Fibroblast of lung (primary cell): ENCODE measurements around the gene SLC34A1. TPM values are rescaled to one million over a fixed set of nuclear protein-coding genes. Genes with fewer than 3 reads are reported as not detected.

Experiments
- DNase-seq, 2 donors: peaks; one replicate each; pipeline versions ENCODE4 v3.0.0 to v3.0.0-alpha.2; 2010; ENCODE audit warnings: low read depth in 2 of 2
- H2AFZ ChIP-seq: 2 replicates; pipeline ENCODE4 v1.5.1; 2012; ENCODE audit warnings: low read length, control low read depth, inconsistent platforms
- H3K27ac ChIP-seq: 2 replicates; pipeline ENCODE4 v1.5.1; 2011; ENCODE audit warnings: low read length, control low read depth; ENCODE audit not compliant: insufficient read depth
- H3K27me3 ChIP-seq: 2 replicates; pipeline ENCODE4 v1.5.1; 2011; ENCODE audit warnings: mild to moderate bottlenecking, low read length; ENCODE audit not compliant: control insufficient read depth, insufficient read depth
- H3K36me3 ChIP-seq: 2 replicates; pipeline ENCODE4 v1.5.1; 2011; ENCODE audit warnings: low read length; ENCODE audit not compliant: control insufficient read depth, insufficient read depth
- H3K4me1 ChIP-seq: 2 replicates; pipeline ENCODE4 v1.5.1; 2011; ENCODE audit warnings: low read length; ENCODE audit not compliant: control insufficient read depth, insufficient read depth; ENCODE audit errors: extremely low read depth
- H3K4me2 ChIP-seq: 2 replicates; pipeline ENCODE4 v1.5.1; 2011; ENCODE audit warnings: low read length, control low read depth; ENCODE audit not compliant: insufficient read depth; ENCODE audit errors: extremely low read depth
- H3K4me3 ChIP-seq, 4 experiments: fragments of 200-600 bp in 1 of 4; sonication (generic) in 1 of 4; replicated peaks in 1 of 4; 2 replicates each; pipeline ENCODE4 v1.5.1; 2011 to 2016; ENCODE audit warnings: low read length in 4 of 4, low read depth in 3 of 4, mild to moderate bottlenecking in 3 of 4, control low read depth in 2 of 4, inconsistent platforms in 1 of 4, mixed read lengths in 1 of 4; ENCODE audit not compliant: insufficient read depth in 1 of 4; ENCODE audit errors: control extremely low read depth in 1 of 4
- H3K79me2 ChIP-seq: 2 replicates; pipeline ENCODE4 v1.5.1; 2012; ENCODE audit warnings: mild to moderate bottlenecking, low read length, inconsistent platforms; ENCODE audit not compliant: control insufficient read depth, insufficient read depth
- H3K9ac ChIP-seq: 2 replicates; pipeline ENCODE4 v1.5.1; 2011; ENCODE audit warnings: mild to moderate bottlenecking, low read length, control low read depth; ENCODE audit not compliant: insufficient read depth
- H3K9me3 ChIP-seq: 2 replicates; pipeline ENCODE4 v1.5.1; 2012; ENCODE audit warnings: low read depth, low read length; ENCODE audit not compliant: control insufficient read depth, insufficient read depth
- H4K20me1 ChIP-seq: 2 replicates; pipeline ENCODE4 v1.5.1; 2011; ENCODE audit warnings: low read length; ENCODE audit not compliant: control insufficient read depth, insufficient read depth; ENCODE audit errors: extremely low read depth
- CTCF ChIP-seq, 2 donors: IDR thresholded peaks in 1 of 2; conservative IDR thresholded peaks in 1 of 2; 1 replicate in 1 of 2; 2 replicates in 1 of 2; pipeline ENCODE4 v1.5.1; 2011 to 2012; ENCODE audit warnings: low read length in 2 of 2, control low read depth in 1 of 2, inconsistent platforms in 1 of 2, low read depth in 1 of 2, mild to moderate bottlenecking in 1 of 2
- EZH2 ChIP-seq: IDR thresholded peaks from 2 replicates; pipeline ENCODE4 v1.5.1; 2012; ENCODE audit warnings: low read length, control low read depth, mild to moderate bottlenecking; ENCODE audit errors: missing control alignments
- polyA plus RNA-seq, 2 donors: library from polyadenylated mRNA; depleted of rRNA in 1 of 2; stranded (reverse) in 1 of 2; unstranded in 1 of 2; fragments of >200 nt; gene quantifications; 2 replicates each; pipeline ENCODE4 v1.2.1, GENCODE V29; 2011 to 2012; ENCODE audit warnings: missing spikeins in 1 of 2
- total RNA-seq: library from RNA; depleted of rRNA; stranded (reverse); fragments of >200 nt; gene quantifications from 2 replicates; pipeline ENCODE4 v1.2.1, GENCODE V29; 2014

Gene SLC34A1
- total and polyA plus RNA-seq, 2 donors (not counting 1 experiment from before 2014, with no cell fraction given): not detected

GRCh38 chr5:177393990-177394389 is 9.8 kb downstream of the SLC34A1 start:
- no peaks in the 10 kb centered on the region for H4K20me1 ChIP-seq
- H2AFZ ChIP-seq: no peak overlapping the region
- H3K27ac ChIP-seq: no peak overlapping the region
- no peak overlapping the region for H3K4me3 ChIP-seq
- H3K79me2 ChIP-seq: no peaks in the 10 kb centered on the region
- H3K36me3 ChIP-seq: no peaks in the 10 kb centered on the region
- H3K4me2 ChIP-seq: no peak overlapping the region
- no peak for DNase-seq
- peaks cover 11% of the 10 kb centered on the region for H3K4me1 ChIP-seq
- H3K27me3 ChIP-seq: peaks cover 10% of the 10 kb centered on the region
- H3K9me3 ChIP-seq: no peaks in the 10 kb centered on the region
- H3K9ac ChIP-seq: no peak overlapping the region
- TF ChIP-seq CTCF (conservative IDR thresholded peaks at IDR 0.05 in 1 of 2, IDR thresholded peaks at IDR 0.05 in 1 of 2; ENCODE audit: low read depth in 1 of 2, low read length in 2 of 2): no peak
- TF ChIP-seq EZH2: no peak

- Histone ChIP-seq H3K9ac (no peak overlapping the region), H3K36me3 (no peaks in the 10 kb centered on the region), H3K27ac (no peak overlapping the region), H3K9me3 (no peaks in the 10 kb centered on the region), H3K79me2 (no peaks in the 10 kb centered on the region), H2AFZ (no peak overlapping the region), H4K20me1 (no peaks in the 10 kb centered on the region), H3K4me1 (no peaks in the 10 kb centered on the region), H3K27me3 (peaks cover 27% of the 10 kb centered on the region), H3K4me2 (no peak overlapping the region), H3K4me3 (no peak overlapping the region)
- TF ChIP-seq CTCF (conservative IDR thresholded peaks at IDR 0.05 in 1 of 2, IDR thresholded peaks at IDR 0.05 in 1 of 2; ENCODE audit: low read depth in 1 of 2, low read length in 2 of 2) (no peak), EZH2 (no peak)
- no peak for DNase-seq
Measured at GRCh38 chr5:177396078-177396477, 11.8 kb downstream of the SLC34A1 start.

GRCh38 chr5:177396807-177397206 is 12.6 kb downstream of the SLC34A1 start:
- Histone ChIP-seq H3K27me3 (peaks cover 35% of the 10 kb centered on the region), H3K4me3 (no peak overlapping the region), H3K27ac (no peak overlapping the region), H3K9ac (no peak overlapping the region), H3K36me3 (no peaks in the 10 kb centered on the region), H3K4me2 (no peak overlapping the region), H3K9me3 (no peaks in the 10 kb centered on the region), H3K4me1 (no peaks in the 10 kb centered on the region), H2AFZ (no peak overlapping the region), H4K20me1 (no peaks in the 10 kb centered on the region), H3K79me2 (no peaks in the 10 kb centered on the region)
- TF ChIP-seq CTCF (conservative IDR thresholded peaks at IDR 0.05 in 1 of 2, IDR thresholded peaks at IDR 0.05 in 1 of 2; ENCODE audit: low read depth in 1 of 2, low read length in 2 of 2) (no peak), EZH2 (no peak)
- DNase-seq: no peak
